Neural progenitor cell (in vitro differentiated cells): ENCODE measurements around the gene ZC3H8.

Experiments used
- CTCF ChIP-seq: fragments of 200-600 bp; sonication (generic); IDR thresholded peaks from 2 replicates; pipeline ENCODE4 v1.5.1; 2017; ENCODE audit warnings: antibody characterized with exemption, mild to moderate bottlenecking
- EZH2phosphoT487 ChIP-seq: fragments of 200-600 bp; sonication (generic); IDR thresholded peaks from 2 replicates; pipeline ENCODE4 v1.6.1; 2017; ENCODE audit warnings: antibody characterized with exemption

- TF ChIP-seq CTCF (no peak), EZH2phosphoT487 (no peak)
These were observed 59.6 kb downstream of the ZC3H8 start for GRCh38 chr2:112195167-112195766.
